WTC11 (cell line): Measurements from ENCODE around the gene LNX2. TPM values are rescaled to one million over a fixed set of nuclear protein-coding genes. Genes with fewer than 3 reads are reported as not detected.

ENCODE experiments used
- ATAC-seq: fragments of 200-7000 bp; cut with Tn5 transposase; 2 replicates; pipeline ENCODE4 v1.10.0; 2021; ENCODE audit warnings: mild to moderate bottlenecking, moderate library complexity
- CTCF ChIA-PET: fragments of 300-600 bp; sonication (Branson Sonifier 250); formaldehyde crosslinking; loops from one replicate; lab custom pipeline; 2021; ENCODE audit warnings: antibody characterized with exemption; lab: Charles Lee
- POLR2A ChIA-PET: fragments of 350-600 bp; sonication (Branson Sonifier 250); formaldehyde crosslinking; loops from one replicate; lab custom pipeline; 2021; ENCODE audit warnings: antibody characterized with exemption; lab: Charles Lee
- DNase-seq: peaks from one replicate; pipeline ENCODE4 v3.0.0; 2021; ENCODE audit warnings: low spot score
- H3K27ac Mint-ChIP-seq: 2 replicates; pipeline ENCODE4 v1.8.0; 2021; ENCODE audit warnings: mixed read lengths
- H3K27me3 Mint-ChIP-seq: 2 replicates; pipeline ENCODE4 v1.8.0; 2021; ENCODE audit warnings: low read depth, mild to moderate bottlenecking, moderate library complexity, mixed read lengths
- H3K36me3 Mint-ChIP-seq: 2 replicates; pipeline ENCODE4 v1.8.0; 2021; ENCODE audit warnings: mixed read lengths
- H3K4me1 Mint-ChIP-seq: 2 replicates; pipeline ENCODE4 v1.8.0; 2022; ENCODE audit warnings: mixed read lengths
- H3K4me3 Mint-ChIP-seq: 2 replicates; pipeline ENCODE4 v1.8.0; 2021; ENCODE audit warnings: mild to moderate bottlenecking, moderate library complexity, mixed read lengths
- H3K9me3 Mint-ChIP-seq: 2 replicates; pipeline ENCODE4 v1.8.0; 2021; ENCODE audit warnings: mixed read lengths
- ATF1 ChIP-seq: sonication (generic); formaldehyde crosslinking; IDR thresholded peaks from 2 replicates; pipeline ENCODE4 v1.8.1; 2023; ENCODE audit warnings: mild to moderate bottlenecking, moderate library complexity, missing genetic modification reagents
- EMX1 ChIP-seq: fragments of 250-450 bp; sonication (Bioruptor Pico); IDR thresholded peaks from 2 replicates; pipeline ENCODE4 v1.8.0; 2021; ENCODE audit warnings: mild to moderate bottlenecking
- GRHL2 ChIP-seq: fragments of 250-450 bp; sonication (Bioruptor Pico); IDR thresholded peaks from 2 replicates; pipeline ENCODE4 v1.8.0; 2022; ENCODE audit warnings: mild to moderate bottlenecking, moderate library complexity; ENCODE audit not compliant: insufficient replicate concordance, severe bottlenecking
- HMGA2 ChIP-seq: fragments of 250-450 bp; sonication (Bioruptor Pico); IDR thresholded peaks from 2 replicates; pipeline ENCODE4 v1.4.0; 2021; ENCODE audit warnings: mild to moderate bottlenecking, moderate library complexity
- IRF2 ChIP-seq: sonication (generic); formaldehyde crosslinking; IDR thresholded peaks from 2 replicates; pipeline ENCODE4 v1.8.0; 2022; ENCODE audit warnings: low read depth, missing genetic modification reagents, borderline replicate concordance
- NFE2L1 ChIP-seq: sonication (generic); formaldehyde crosslinking; IDR thresholded peaks from 2 replicates; pipeline ENCODE4 v1.8.1; 2023; ENCODE audit warnings: missing genetic modification reagents
- OVOL2 ChIP-seq: fragments of 250-450 bp; sonication (Bioruptor Pico); IDR thresholded peaks from 2 replicates; pipeline ENCODE4 v1.9.0; 2021; ENCODE audit warnings: mild to moderate bottlenecking, borderline replicate concordance
- RELA ChIP-seq: sonication (generic); formaldehyde crosslinking; IDR thresholded peaks from 2 replicates; pipeline ENCODE4 v1.8.1; 2022; ENCODE audit warnings: missing genetic modification reagents, mild to moderate bottlenecking, borderline replicate concordance
- TCF7 ChIP-seq: sonication (generic); formaldehyde crosslinking; IDR thresholded peaks from 2 replicates; pipeline ENCODE4 v1.8.0; 2022; ENCODE audit warnings: mild to moderate bottlenecking, low read depth, missing genetic modification reagents, moderate library complexity
- TEAD4 ChIP-seq: sonication (generic); formaldehyde crosslinking; IDR thresholded peaks from 2 replicates; pipeline ENCODE4 v1.8.0; 2022; ENCODE audit warnings: mild to moderate bottlenecking, missing genetic modification reagents
- TP53 ChIP-seq: sonication (generic); formaldehyde crosslinking; IDR thresholded peaks from 2 replicates; pipeline ENCODE4 v1.8.1; 2023; ENCODE audit warnings: mild to moderate bottlenecking, missing genetic modification reagents
- ZNF232 ChIP-seq: sonication (generic); formaldehyde crosslinking; IDR thresholded peaks from 2 replicates; pipeline ENCODE4 v1.8.0; 2022; ENCODE audit warnings: mild to moderate bottlenecking, missing genetic modification reagents
- ZNF396 ChIP-seq: fragments of 250-450 bp; sonication (Bioruptor Pico); IDR thresholded peaks from 2 replicates; pipeline ENCODE4 v1.8.0; 2021; ENCODE audit warnings: mild to moderate bottlenecking, moderate library complexity, borderline replicate concordance
- total RNA-seq: library from RNA; stranded (reverse); gene quantifications from 3 replicates; pipeline ENCODE4 v1.2.3, GENCODE V29; 2021
- TF ChIP-seq, protein P1 (sequence below): fragments of 250-450 bp; sonication (Bioruptor Pico); IDR thresholded peaks from 2 replicates; pipeline ENCODE4 v1.9.0; 2021; ENCODE audit warnings: mild to moderate bottlenecking
- TF ChIP-seq, protein P2 (sequence below): sonication (generic); formaldehyde crosslinking; IDR thresholded peaks from 2 replicates; pipeline ENCODE4 v1.8.1; 2022; ENCODE audit warnings: mild to moderate bottlenecking, moderate library complexity, missing genetic modification reagents
- TF ChIP-seq, protein P3 (sequence below): sonication (generic); formaldehyde crosslinking; IDR thresholded peaks from 2 replicates; pipeline ENCODE4 v1.8.0; 2022; ENCODE audit warnings: mild to moderate bottlenecking, missing genetic modification reagents
- TF ChIP-seq, protein P4 (sequence below): sonication (generic); formaldehyde crosslinking; IDR thresholded peaks from 2 replicates; pipeline ENCODE4 v1.8.1; 2023; ENCODE audit warnings: mild to moderate bottlenecking, missing genetic modification reagents, moderate library complexity
- TF ChIP-seq, protein P5 (sequence below): fragments of 200-600 bp; IDR thresholded peaks from 2 replicates; pipeline ENCODE4 v1.8.0; 2022; ENCODE audit warnings: antibody characterized with exemption
- TF ChIP-seq, protein P6 (sequence below): fragments of 250-450 bp; sonication (Bioruptor Pico); IDR thresholded peaks from 2 replicates; pipeline ENCODE4 v1.9.0; 2021; ENCODE audit warnings: mild to moderate bottlenecking, borderline replicate concordance

Gene LNX2
- total RNA-seq, 1 experiment from 2014 or later = 10.1 TPM

DNA sequence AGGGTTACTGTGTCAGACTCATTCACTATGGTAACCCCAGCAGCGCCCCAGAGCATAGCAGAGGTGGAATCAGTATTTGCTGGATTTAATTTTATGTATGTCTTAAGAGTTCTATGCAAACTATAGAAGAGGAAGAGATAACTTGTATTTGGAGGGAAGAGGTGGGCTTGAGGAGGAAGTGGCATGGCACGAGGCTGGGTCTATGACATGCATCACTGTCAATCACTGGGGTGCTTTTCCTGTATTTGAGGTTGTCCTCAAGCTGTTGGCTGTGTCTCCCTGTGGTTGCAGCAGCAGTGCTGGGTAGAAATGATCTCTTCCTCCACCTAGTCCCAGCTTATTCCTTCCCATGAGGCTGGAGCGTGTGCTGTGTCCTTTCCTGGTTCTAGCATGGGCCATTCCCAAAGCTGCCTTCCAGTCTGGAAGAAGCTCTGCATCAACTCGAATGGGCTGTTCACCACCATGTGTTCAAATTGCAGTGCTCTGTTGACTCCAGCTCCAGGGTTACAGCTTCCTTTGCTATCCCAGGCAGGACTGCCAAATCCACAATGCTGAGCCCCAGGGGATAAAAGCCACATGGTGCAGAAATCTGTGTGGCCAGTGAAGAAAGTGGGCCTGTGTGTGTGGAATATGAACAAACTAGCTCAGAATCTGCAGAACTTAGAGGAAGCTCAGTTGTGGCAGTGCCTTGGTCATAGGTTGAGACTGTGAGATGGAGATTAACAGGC is 96.8 kb downstream of the LNX2 start (continued):
- TF ChIP-seq, protein P1, sequence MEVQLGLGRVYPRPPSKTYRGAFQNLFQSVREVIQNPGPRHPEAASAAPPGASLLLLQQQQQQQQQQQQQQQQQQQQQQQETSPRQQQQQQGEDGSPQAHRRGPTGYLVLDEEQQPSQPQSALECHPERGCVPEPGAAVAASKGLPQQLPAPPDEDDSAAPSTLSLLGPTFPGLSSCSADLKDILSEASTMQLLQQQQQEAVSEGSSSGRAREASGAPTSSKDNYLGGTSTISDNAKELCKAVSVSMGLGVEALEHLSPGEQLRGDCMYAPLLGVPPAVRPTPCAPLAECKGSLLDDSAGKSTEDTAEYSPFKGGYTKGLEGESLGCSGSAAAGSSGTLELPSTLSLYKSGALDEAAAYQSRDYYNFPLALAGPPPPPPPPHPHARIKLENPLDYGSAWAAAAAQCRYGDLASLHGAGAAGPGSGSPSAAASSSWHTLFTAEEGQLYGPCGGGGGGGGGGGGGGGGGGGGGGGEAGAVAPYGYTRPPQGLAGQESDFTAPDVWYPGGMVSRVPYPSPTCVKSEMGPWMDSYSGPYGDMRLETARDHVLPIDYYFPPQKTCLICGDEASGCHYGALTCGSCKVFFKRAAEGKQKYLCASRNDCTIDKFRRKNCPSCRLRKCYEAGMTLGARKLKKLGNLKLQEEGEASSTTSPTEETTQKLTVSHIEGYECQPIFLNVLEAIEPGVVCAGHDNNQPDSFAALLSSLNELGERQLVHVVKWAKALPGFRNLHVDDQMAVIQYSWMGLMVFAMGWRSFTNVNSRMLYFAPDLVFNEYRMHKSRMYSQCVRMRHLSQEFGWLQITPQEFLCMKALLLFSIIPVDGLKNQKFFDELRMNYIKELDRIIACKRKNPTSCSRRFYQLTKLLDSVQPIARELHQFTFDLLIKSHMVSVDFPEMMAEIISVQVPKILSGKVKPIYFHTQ (CRISPR knock-in tag) = no peak
- no peak for TF ChIP-seq ZNF232 (CRISPR knock-in tag)
- TF ChIP-seq, protein P2, sequence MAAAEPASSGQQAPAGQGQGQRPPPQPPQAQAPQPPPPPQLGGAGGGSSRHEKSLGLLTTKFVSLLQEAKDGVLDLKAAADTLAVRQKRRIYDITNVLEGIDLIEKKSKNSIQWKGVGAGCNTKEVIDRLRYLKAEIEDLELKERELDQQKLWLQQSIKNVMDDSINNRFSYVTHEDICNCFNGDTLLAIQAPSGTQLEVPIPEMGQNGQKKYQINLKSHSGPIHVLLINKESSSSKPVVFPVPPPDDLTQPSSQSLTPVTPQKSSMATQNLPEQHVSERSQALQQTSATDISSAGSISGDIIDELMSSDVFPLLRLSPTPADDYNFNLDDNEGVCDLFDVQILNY (CRISPR knock-in tag) = no peak
- TF ChIP-seq IRF2 = no peak

DNA sequence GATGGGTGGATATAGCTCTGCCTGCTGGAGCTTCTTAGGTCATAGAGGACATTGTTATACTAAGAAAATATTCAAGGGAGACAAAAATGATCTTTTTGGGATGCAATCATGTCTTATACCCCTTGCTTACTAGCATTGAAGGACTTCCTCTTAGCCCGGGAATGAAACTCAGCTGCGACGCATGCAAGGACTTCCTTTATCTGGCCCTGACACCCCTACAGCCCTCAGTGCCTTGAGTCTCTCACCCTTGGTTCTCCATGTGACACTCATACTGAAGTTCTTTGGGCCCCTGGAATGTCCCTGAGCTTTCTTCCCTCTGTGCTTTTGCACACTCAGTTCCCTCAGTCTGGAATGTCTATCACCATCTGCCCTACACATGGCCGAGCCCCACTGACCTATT is 97.5 kb downstream of the LNX2 start:
- no peak overlapping the region for H3K4me3 Mint-ChIP-seq
- no peak overlapping the region for H3K27ac Mint-ChIP-seq

DNA sequence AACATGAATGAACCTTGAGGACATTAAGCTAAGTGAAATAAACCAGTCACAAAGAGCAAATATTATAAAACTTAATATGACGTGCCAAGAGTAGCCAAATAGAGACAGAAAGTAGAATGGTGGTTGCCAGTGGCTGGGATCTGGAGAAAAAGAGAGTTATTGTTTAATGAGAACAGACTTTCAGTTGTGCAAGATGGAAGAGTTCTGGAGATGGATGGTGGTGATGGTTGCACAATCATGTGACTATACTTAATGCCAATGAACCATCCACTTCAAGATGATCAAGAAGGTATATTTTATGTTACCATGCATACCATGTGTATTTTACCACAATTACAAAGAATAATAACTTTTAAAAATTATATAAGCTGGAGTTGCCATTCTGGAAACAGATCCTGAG is 104.2 kb downstream of the LNX2 start:
- Mint-ChIP-seq H3K9me3 (no peaks in the 10 kb centered on the region), H3K36me3 (no peaks in the 10 kb centered on the region), H3K27ac (no peak overlapping the region), H3K27me3 (no peaks in the 10 kb centered on the region), H3K4me1 (no peaks in the 10 kb centered on the region), H3K4me3 (no peak overlapping the region)
- no peak for DNase-seq
- ChIA-PET POLR2A (interaction anchor here (0.6 kb wide), 1 partner anchor 104 kb away, joined by 3 read pairs; the partner anchor contains the start of gene LNX2), CTCF (no interaction called here)
- ATAC-seq = no peak
- TF ChIP-seq, protein P3, sequence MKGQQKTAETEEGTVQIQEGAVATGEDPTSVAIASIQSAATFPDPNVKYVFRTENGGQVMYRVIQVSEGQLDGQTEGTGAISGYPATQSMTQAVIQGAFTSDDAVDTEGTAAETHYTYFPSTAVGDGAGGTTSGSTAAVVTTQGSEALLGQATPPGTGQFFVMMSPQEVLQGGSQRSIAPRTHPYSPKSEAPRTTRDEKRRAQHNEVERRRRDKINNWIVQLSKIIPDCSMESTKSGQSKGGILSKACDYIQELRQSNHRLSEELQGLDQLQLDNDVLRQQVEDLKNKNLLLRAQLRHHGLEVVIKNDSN (CRISPR knock-in tag) = no peak
- TF ChIP-seq ATF1 (CRISPR knock-in tag) = no peak
- no peak for TF ChIP-seq IRF2
- TF ChIP-seq TP53 (CRISPR knock-in tag) = no peak
- TF ChIP-seq EMX1 (CRISPR knock-in tag) = no peak
- no peak for TF ChIP-seq HMGA2 (CRISPR knock-in tag)
- TF ChIP-seq TCF7 (CRISPR knock-in tag) = no peak
- TF ChIP-seq, protein P4, sequence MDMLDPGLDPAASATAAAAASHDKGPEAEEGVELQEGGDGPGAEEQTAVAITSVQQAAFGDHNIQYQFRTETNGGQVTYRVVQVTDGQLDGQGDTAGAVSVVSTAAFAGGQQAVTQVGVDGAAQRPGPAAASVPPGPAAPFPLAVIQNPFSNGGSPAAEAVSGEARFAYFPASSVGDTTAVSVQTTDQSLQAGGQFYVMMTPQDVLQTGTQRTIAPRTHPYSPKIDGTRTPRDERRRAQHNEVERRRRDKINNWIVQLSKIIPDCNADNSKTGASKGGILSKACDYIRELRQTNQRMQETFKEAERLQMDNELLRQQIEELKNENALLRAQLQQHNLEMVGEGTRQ (CRISPR knock-in tag) = no peak
- no peak for TF ChIP-seq TEAD4 (CRISPR knock-in tag)
- TF ChIP-seq GRHL2 (CRISPR knock-in tag) = no peak
- TF ChIP-seq, protein P5, sequence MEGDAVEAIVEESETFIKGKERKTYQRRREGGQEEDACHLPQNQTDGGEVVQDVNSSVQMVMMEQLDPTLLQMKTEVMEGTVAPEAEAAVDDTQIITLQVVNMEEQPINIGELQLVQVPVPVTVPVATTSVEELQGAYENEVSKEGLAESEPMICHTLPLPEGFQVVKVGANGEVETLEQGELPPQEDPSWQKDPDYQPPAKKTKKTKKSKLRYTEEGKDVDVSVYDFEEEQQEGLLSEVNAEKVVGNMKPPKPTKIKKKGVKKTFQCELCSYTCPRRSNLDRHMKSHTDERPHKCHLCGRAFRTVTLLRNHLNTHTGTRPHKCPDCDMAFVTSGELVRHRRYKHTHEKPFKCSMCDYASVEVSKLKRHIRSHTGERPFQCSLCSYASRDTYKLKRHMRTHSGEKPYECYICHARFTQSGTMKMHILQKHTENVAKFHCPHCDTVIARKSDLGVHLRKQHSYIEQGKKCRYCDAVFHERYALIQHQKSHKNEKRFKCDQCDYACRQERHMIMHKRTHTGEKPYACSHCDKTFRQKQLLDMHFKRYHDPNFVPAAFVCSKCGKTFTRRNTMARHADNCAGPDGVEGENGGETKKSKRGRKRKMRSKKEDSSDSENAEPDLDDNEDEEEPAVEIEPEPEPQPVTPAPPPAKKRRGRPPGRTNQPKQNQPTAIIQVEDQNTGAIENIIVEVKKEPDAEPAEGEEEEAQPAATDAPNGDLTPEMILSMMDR = no peak
- TF ChIP-seq NFE2L1 (CRISPR knock-in tag) = no peak
- TF ChIP-seq ZNF396 (CRISPR knock-in tag) = no peak
- TF ChIP-seq RELA (CRISPR knock-in tag) = no peak

More for the DNA sequence above, 97.5 kb downstream of the LNX2 start:
- DNase-seq = no peak
- no peak for ATAC-seq
- Mint-ChIP-seq H3K27me3 (no peaks in the 10 kb centered on the region), H3K36me3 (no peaks in the 10 kb centered on the region)
- POLR2A ChIA-PET = no interaction called here
- TF ChIP-seq, protein P6, sequence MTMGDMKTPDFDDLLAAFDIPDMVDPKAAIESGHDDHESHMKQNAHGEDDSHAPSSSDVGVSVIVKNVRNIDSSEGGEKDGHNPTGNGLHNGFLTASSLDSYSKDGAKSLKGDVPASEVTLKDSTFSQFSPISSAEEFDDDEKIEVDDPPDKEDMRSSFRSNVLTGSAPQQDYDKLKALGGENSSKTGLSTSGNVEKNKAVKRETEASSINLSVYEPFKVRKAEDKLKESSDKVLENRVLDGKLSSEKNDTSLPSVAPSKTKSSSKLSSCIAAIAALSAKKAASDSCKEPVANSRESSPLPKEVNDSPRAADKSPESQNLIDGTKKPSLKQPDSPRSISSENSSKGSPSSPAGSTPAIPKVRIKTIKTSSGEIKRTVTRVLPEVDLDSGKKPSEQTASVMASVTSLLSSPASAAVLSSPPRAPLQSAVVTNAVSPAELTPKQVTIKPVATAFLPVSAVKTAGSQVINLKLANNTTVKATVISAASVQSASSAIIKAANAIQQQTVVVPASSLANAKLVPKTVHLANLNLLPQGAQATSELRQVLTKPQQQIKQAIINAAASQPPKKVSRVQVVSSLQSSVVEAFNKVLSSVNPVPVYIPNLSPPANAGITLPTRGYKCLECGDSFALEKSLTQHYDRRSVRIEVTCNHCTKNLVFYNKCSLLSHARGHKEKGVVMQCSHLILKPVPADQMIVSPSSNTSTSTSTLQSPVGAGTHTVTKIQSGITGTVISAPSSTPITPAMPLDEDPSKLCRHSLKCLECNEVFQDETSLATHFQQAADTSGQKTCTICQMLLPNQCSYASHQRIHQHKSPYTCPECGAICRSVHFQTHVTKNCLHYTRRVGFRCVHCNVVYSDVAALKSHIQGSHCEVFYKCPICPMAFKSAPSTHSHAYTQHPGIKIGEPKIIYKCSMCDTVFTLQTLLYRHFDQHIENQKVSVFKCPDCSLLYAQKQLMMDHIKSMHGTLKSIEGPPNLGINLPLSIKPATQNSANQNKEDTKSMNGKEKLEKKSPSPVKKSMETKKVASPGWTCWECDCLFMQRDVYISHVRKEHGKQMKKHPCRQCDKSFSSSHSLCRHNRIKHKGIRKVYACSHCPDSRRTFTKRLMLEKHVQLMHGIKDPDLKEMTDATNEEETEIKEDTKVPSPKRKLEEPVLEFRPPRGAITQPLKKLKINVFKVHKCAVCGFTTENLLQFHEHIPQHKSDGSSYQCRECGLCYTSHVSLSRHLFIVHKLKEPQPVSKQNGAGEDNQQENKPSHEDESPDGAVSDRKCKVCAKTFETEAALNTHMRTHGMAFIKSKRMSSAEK (CRISPR knock-in tag) = no peak
- TF ChIP-seq TP53 (CRISPR knock-in tag) (no peak), OVOL2 (CRISPR knock-in tag) (no peak), IRF2 (no peak)
- TF ChIP-seq, all 79 proteins: peak for 0
- CTCF ChIA-PET = interaction anchor here (1.4 kb wide), 1 partner anchor 10 kb away, joined by 6 read pairs; no protein-coding TSS in a partner anchor
- Mint-ChIP-seq H3K4me1 (no peaks in the 10 kb centered on the region), H3K9me3 (peaks cover 5% of the 10 kb centered on the region)
